ENCODE measurements around the gene LBP.

GRCh38 chr20:38336726-38337125 is 9.6 kb upstream of the LBP start:
- TF ChIP-seq CTCF (IDR thresholded peaks at IDR 0.05; ENCODE audit: extremely low read depth in 1 of 2, insufficient read depth in 1 of 2, low read depth in 1 of 2, low read length in 2 of 2) (no peak), POLR2A (IDR thresholded peaks at IDR 0.05; ENCODE audit: low read depth, low read length) (no peak), EZH2 (IDR thresholded peaks at IDR 0.05; ENCODE audit: borderline replicate concordance, low read depth, low read length, severe bottlenecking) (no peak), POLR2AphosphoS5 (IDR thresholded peaks at IDR 0.05; ENCODE audit: insufficient read depth, low read depth, low read length) (no peak), MYC (IDR thresholded peaks at IDR 0.05; ENCODE audit: low read depth, low read length) (no peak), MAX (IDR thresholded peaks at IDR 0.05; ENCODE audit: insufficient read depth, insufficient read length) (no peak), FOS (IDR thresholded peaks at IDR 0.05; ENCODE audit: borderline replicate concordance, insufficient read depth, low read length) (no peak), JUN (IDR thresholded peaks at IDR 0.05; ENCODE audit: borderline replicate concordance, insufficient read depth, insufficient read length, low read depth) (no peak), GATA2 (IDR thresholded peaks at IDR 0.05; ENCODE audit: insufficient read depth, insufficient read length, low read depth, low read length) (no peak)

All from endothelial cell of umbilical vein (primary cell).